SK-N-SH (cell line): ENCODE data around the gene C9orf43. TPM values are rescaled to one million over a fixed set of nuclear protein-coding genes. Genes with fewer than 3 reads are reported as not detected.

Source experiments
- CTCF ChIA-PET: fragments of 300-600, 350-600 bp; formaldehyde crosslinking; extraction: SDS; loops from one replicate; lab custom pipeline; 2021; lab: Yijun Ruan, JAX
- POLR2A ChIA-PET: fragments of 350-600 bp; sonication (Branson Sonifier 250); formaldehyde crosslinking; extraction: SDS; loops from one replicate; lab custom pipeline; 2020; ENCODE audit warnings: antibody characterized with exemption, inconsistent platforms; lab: Yijun Ruan, JAX
- DNase-seq: peaks from one replicate; pipeline ENCODE4 v3.0.0; 2012
- H2AFZ ChIP-seq: fragments of 200-600 bp; sonication (generic); 2 replicates; pipeline ENCODE4 v1.8.1; 2016; ENCODE audit warnings: antibody characterized with exemption, mild to moderate bottlenecking, low read depth
- H3F3A ChIP-seq: fragments of 200-600 bp; sonication (generic); replicated peaks from 2 replicates; pipeline ENCODE3; 2016; ENCODE audit warnings: antibody characterized with exemption, mild to moderate bottlenecking; ENCODE audit not compliant: insufficient read depth
- H3K27ac ChIP-seq, 2 experiments: fragments of 200-500 bp in 1 of 2; fragments of 200-600 bp in 1 of 2; sonication (Bioruptor generic) in 1 of 2; sonication (generic), shearing (Covaris generic) in 1 of 2; 2 replicates each; pipeline versions ENCODE4 v1.5.1 to v1.6.1; 2014 to 2016; ENCODE audit warnings: low read depth in 2 of 2, inconsistent platforms in 1 of 2, low read length in 1 of 2, mild to moderate bottlenecking in 1 of 2, mixed read lengths in 1 of 2
- H3K27me3 ChIP-seq: fragments of 200-600 bp; sonication (generic), shearing (Covaris generic); 2 replicates; pipeline ENCODE4 v1.6.1; 2016; ENCODE audit warnings: mixed run types; ENCODE audit not compliant: insufficient read depth
- H3K36me3 ChIP-seq, 2 experiments: fragments of 200-500 bp in 1 of 2; fragments of 200-600 bp in 1 of 2; sonication (Bioruptor generic) in 1 of 2; sonication (generic) in 1 of 2; replicated peaks in 1 of 2; 2 replicates each; pipeline versions ENCODE3 to v1.5.1; 2014 to 2016; ENCODE audit warnings: low read length in 1 of 2, mild to moderate bottlenecking in 1 of 2; ENCODE audit not compliant: insufficient read depth in 2 of 2, control insufficient read depth in 1 of 2
- H3K4me1 ChIP-seq, 2 experiments: fragments of 200-500 bp in 1 of 2; fragments of 200-600 bp in 1 of 2; sonication (Bioruptor generic) in 1 of 2; sonication (generic), shearing (Covaris generic) in 1 of 2; 2 replicates each; pipeline versions ENCODE4 v1.5.1 to v1.6.1; 2014 to 2016; ENCODE audit warnings: low read depth in 1 of 2, low read length in 1 of 2, mixed run types in 1 of 2; ENCODE audit not compliant: insufficient read depth in 2 of 2, control insufficient read depth in 1 of 2
- H3K4me2 ChIP-seq: fragments of 200-600 bp; sonication (generic), shearing (Covaris generic); 2 replicates; pipeline ENCODE4 v1.6.1; 2017; ENCODE audit warnings: mixed run types
- H3K4me3 ChIP-seq, 2 experiments: fragments of 200-500 bp in 1 of 2; fragments of 200-600 bp in 1 of 2; sonication (Bioruptor generic) in 1 of 2; sonication (generic), shearing (Covaris generic) in 1 of 2; 2 replicates each; pipeline versions ENCODE4 v1.5.1 to v1.8.1; 2014 to 2016; ENCODE audit warnings: low read depth in 2 of 2, inconsistent platforms in 1 of 2, low read length in 1 of 2, mild to moderate bottlenecking in 1 of 2, mixed read lengths in 1 of 2, moderate library complexity in 1 of 2
- H3K79me2 ChIP-seq: fragments of 200-600 bp; sonication (generic); 2 replicates; pipeline ENCODE4 v1.8.1; 2017; ENCODE audit warnings: mild to moderate bottlenecking; ENCODE audit not compliant: insufficient read depth
- H3K9ac ChIP-seq: fragments of 200-600 bp; sonication (generic); 2 replicates; pipeline ENCODE4 v1.6.1; 2017; ENCODE audit warnings: mixed run types
- H3K9me2 ChIP-seq: fragments of 200-600 bp; sonication (generic); 2 replicates; pipeline ENCODE4 v1.6.1; 2017; ENCODE audit warnings: mixed run types
- H3K9me3 ChIP-seq: fragments of 200-600 bp; sonication (generic); 2 replicates; pipeline ENCODE4 v1.6.1; 2017; ENCODE audit warnings: mixed run types, mild to moderate bottlenecking, moderate library complexity
- H4K20me1 ChIP-seq: fragments of 200-600 bp; sonication (generic); 2 replicates; pipeline ENCODE4 v1.6.1; 2017; ENCODE audit warnings: mild to moderate bottlenecking, mixed run types; ENCODE audit not compliant: insufficient read depth
- CHD2 ChIP-seq: fragments of 150-350 bp; IDR thresholded peaks from 2 replicates; pipeline ENCODE4 v1.6.1; 2018; ENCODE audit warnings: low read length; ENCODE audit not compliant: partially characterized antibody
- CTCF ChIP-seq: fragments of 200-600 bp; sonication (generic); IDR thresholded peaks from 2 replicates; pipeline ENCODE4 v1.6.1; 2017; ENCODE audit warnings: antibody characterized with exemption, mild to moderate bottlenecking, moderate library complexity
- FOXJ3 ChIP-seq: sonication (generic); formaldehyde crosslinking; IDR thresholded peaks from 2 replicates; pipeline ENCODE4 v1.5.1; 2020; ENCODE audit warnings: mild to moderate bottlenecking, missing genetic modification reagents
- MAX ChIP-seq: IDR thresholded peaks from 2 replicates; pipeline ENCODE4 v1.4.0; 2012; ENCODE audit warnings: low read depth
- MEF2A ChIP-seq: IDR thresholded peaks from 2 replicates; pipeline ENCODE4 v1.4.0; 2012; ENCODE audit warnings: low read depth, borderline replicate concordance
- NRF1 ChIP-seq: IDR thresholded peaks from 2 replicates; pipeline ENCODE4 v1.6.1; 2012; ENCODE audit warnings: low read depth, mild to moderate bottlenecking, low read length
- POLR2AphosphoS5 ChIP-seq: IDR thresholded peaks from 2 replicates; pipeline ENCODE4 v1.6.1; 2012; ENCODE audit warnings: low read depth, low read length
- RAD21 ChIP-seq: IDR thresholded peaks from 2 replicates; pipeline ENCODE4 v1.6.1; 2012; ENCODE audit warnings: mild to moderate bottlenecking, low read length
- RCOR1 ChIP-seq: fragments of 150-350 bp; IDR thresholded peaks from 2 replicates; pipeline ENCODE4 v1.6.1; 2017; ENCODE audit warnings: antibody characterized with exemption, low read length
- REST ChIP-seq: IDR thresholded peaks from 2 replicates; pipeline ENCODE4 v1.6.1; 2012; ENCODE audit warnings: mild to moderate bottlenecking, low read depth, low read length, moderate library complexity
- TEAD4 ChIP-seq: IDR thresholded peaks from 2 replicates; pipeline ENCODE4 v1.4.0; 2012; ENCODE audit warnings: mild to moderate bottlenecking, borderline replicate concordance; ENCODE audit not compliant: insufficient read depth
- YY1 ChIP-seq: IDR thresholded peaks from 2 replicates; pipeline ENCODE4 v1.4.0; 2012; ENCODE audit warnings: low read depth, mild to moderate bottlenecking
- WGBS: methylation state at CpG from one replicate; pipeline ENCODE4 v1.1.6; 2017; ENCODE audit warnings: low lambda C conversion rate; 5-methylcytosine and 5-hydroxymethylcytosine counted together
- polyA plus RNA-seq, 3 experiments: library from polyadenylated mRNA; depleted of rRNA; stranded (reverse); fragments of >200 nt; gene quantifications; 2 replicates each; pipeline ENCODE4 v1.2.3, GENCODE V29; 2012
- TF ChIP-seq, protein P1 (sequence below): fragments of 150-350 bp; IDR thresholded peaks from 2 replicates; pipeline ENCODE4 v1.6.1; 2017; ENCODE audit warnings: antibody characterized with exemption, low read length, low read depth, borderline replicate concordance
- TF ChIP-seq, protein P2 (sequence below): fragments of 150-350 bp; IDR thresholded peaks from 2 replicates; pipeline ENCODE4 v1.6.1; 2016; ENCODE audit warnings: mild to moderate bottlenecking, low read depth, low read length

C9orf43 gene
- polyA plus RNA-seq, 1 of the 3 experiments (the other 2 are of a cell fraction): 0.58 TPM

GRCh38 chr9:113391917-113392316 is 18.6 kb upstream of the C9orf43 start:
- CTCF ChIA-PET: interaction anchor here (1.0 kb wide), 2 partner anchors 9 to 83 kb away, joined by 3 to 4 read pairs; partner anchors contain the start of gene ALAD
- H3K4me3 ChIP-seq: no peak overlapping the region

GRCh38 chr9:113393281-113393680 is 17.3 kb upstream of the C9orf43 start:
- Histone ChIP-seq H3K27ac (no peak overlapping the region), H3K9me3 (no peaks in the 10 kb centered on the region), H3K9ac (no peak overlapping the region), H3K36me3 (peaks cover 4 to 17% of the 10 kb centered on the region in 2 experiments), H3K9me2 (no peaks in the 10 kb centered on the region), H3K79me2 (no peaks in the 10 kb centered on the region), H3K4me1 (0 out of 4 replicates have a peak, but pooled peaks cover 0 to 3% of the 10 kb centered on the region in 2 experiments), H2AFZ (no peak overlapping the region), H3K4me2 (no peak overlapping the region), H3F3A (peaks cover 2% of the 10 kb centered on the region), H3K4me3 (no peak overlapping the region), H4K20me1 (no peaks in the 10 kb centered on the region), H3K27me3 (no peaks in the 10 kb centered on the region)
- ChIA-PET CTCF (no interaction called here), POLR2A (no interaction called here)
- peak; percentile 1 for DNase-seq
- WGBS: 96% methylated on average over 7 of the region's 7 CpGs
- TF ChIP-seq NRF1: no peak
- TF ChIP-seq POLR2AphosphoS5: no peak
- no peak for TF ChIP-seq CTCF
- TF ChIP-seq, protein P1, sequence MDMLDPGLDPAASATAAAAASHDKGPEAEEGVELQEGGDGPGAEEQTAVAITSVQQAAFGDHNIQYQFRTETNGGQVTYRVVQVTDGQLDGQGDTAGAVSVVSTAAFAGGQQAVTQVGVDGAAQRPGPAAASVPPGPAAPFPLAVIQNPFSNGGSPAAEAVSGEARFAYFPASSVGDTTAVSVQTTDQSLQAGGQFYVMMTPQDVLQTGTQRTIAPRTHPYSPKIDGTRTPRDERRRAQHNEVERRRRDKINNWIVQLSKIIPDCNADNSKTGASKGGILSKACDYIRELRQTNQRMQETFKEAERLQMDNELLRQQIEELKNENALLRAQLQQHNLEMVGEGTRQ: no peak
- no peak for TF ChIP-seq MAX

More at GRCh38 chr9:113391917-113392316, 18.6 kb upstream of the C9orf43 start:
- TF ChIP-seq MEF2A (no peak), FOXJ3 (no peak), YY1 (no peak), REST (no peak), POLR2AphosphoS5 (no peak), RAD21 (no peak), TEAD4 (no peak), CHD2 (no peak), RCOR1 (no peak)
- TF ChIP-seq, protein P2, sequence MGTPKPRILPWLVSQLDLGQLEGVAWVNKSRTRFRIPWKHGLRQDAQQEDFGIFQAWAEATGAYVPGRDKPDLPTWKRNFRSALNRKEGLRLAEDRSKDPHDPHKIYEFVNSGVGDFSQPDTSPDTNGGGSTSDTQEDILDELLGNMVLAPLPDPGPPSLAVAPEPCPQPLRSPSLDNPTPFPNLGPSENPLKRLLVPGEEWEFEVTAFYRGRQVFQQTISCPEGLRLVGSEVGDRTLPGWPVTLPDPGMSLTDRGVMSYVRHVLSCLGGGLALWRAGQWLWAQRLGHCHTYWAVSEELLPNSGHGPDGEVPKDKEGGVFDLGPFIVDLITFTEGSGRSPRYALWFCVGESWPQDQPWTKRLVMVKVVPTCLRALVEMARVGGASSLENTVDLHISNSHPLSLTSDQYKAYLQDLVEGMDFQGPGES: no peak
- DNase-seq: no peak
- Histone ChIP-seq H3K79me2 (no peaks in the 10 kb centered on the region), H3K9ac (no peak overlapping the region), H3K9me2 (no peaks in the 10 kb centered on the region), H3K36me3 (peaks cover 4 to 18% of the 10 kb centered on the region in 2 experiments), H3K4me2 (no peak overlapping the region), H3K27ac (no peak overlapping the region), H3K4me1 (no peaks in the 10 kb centered on the region), H3F3A (no peaks in the 10 kb centered on the region), H3K27me3 (no peaks in the 10 kb centered on the region), H2AFZ (no peak overlapping the region), H3K9me3 (no peaks in the 10 kb centered on the region), H4K20me1 (no peaks in the 10 kb centered on the region)
- POLR2A ChIA-PET: no interaction called here
- 95% methylated on average over 7 of the region's 7 CpGs for WGBS
